ENCODE results near the gene XPR1.
"Not testable (repeated sequence)": the region's sequence is repeated elsewhere in the genome, so short reads cannot be mapped to it uniquely, and the experiment has no call there.

The XPR1 gene

GRCh38 chr1:180644526-180645192, 12.8 kb downstream of the XPR1 start:
- DNase-seq (ENCODE audit: low spot score): no peak

DNA sequence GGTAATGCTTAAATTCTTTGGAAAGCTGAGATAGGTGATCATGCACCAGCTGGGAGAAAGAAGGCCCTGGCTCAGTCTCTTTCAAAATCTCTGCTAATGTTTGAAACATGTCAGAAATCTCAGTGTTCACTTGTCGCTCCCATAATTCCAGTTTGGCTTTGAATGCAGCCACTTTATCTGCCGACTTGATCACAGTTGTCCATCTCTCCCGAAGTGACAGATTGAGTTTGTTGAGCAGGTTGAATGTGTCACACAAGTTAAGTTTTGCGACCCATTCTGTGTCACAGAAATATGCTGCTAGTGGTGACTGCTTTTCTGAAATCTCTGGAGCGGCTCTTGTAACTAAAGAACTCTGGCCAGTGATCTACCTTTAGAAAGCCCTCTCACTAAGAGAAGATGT, 13.4 kb downstream of the XPR1 start:
- DNase-seq (ENCODE audit: low spot score): not testable (repeated sequence)

- no peak for DNase-seq (ENCODE audit: low spot score)
Observed at GRCh38 chr1:180646093-180646492, 14.3 kb downstream of the XPR1 start.

- no peak for DNase-seq (ENCODE audit: low spot score)
Observed at GRCh38 chr1:180646547-180646946, 14.7 kb downstream of the XPR1 start.

DNA sequence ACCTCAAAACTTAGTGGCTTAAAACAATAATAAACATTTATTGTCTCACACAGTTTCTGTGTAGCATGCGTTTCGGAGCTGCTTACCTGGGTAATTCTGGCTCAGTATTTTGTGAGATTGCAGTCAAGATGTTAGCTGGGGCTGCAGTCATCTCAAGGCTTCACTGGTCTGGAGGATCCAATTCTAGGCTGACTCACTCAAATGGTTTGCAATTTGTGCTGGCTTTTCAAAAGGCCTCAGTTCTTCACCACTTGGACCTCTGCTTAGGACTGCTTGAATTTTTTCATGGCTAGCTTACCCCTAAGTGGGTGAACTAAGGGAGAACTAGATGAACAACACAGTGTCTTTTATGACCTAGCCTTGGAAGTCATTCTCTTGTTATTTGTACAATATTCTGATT, 21.0 kb downstream of the XPR1 start:
- DNase-seq (ENCODE audit: low spot score): no peak

DNA sequence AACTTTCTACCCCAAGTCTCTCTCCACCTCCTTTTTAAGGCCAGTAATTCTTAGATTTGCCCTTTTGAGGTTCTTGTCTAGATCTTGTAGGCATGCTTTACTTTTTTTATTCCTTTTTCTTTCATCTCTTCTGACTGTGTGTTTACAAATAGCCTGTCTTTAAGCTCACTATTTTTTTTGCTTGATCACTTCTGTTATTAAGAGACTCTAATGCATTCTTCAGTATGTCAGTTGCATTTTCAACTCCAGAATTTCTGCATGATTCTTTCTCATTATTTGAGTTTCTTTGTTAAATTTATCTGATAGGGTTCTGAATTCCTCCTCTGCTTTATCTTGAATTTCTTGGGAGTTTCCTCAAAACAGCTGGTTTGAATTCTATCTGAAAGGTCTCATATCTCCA, 30.9 kb downstream of the XPR1 start:
- no peak for DNase-seq (ENCODE audit: low spot score)

- DNase-seq (ENCODE audit: low spot score): no peak
Observed at GRCh38 chr1:180670681-180671080, 38.9 kb downstream of the XPR1 start.

- no peak for DNase-seq (ENCODE audit: low spot score)
Observed at GRCh38 chr1:180672105-180672504, 40.3 kb downstream of the XPR1 start.

GRCh38 chr1:180672505-180672904, 40.7 kb downstream of the XPR1 start:
- DNase-seq (ENCODE audit: low spot score): no peak

GRCh38 chr1:180674603-180675530, 43.0 kb downstream of the XPR1 start:
- DNase-seq (ENCODE audit: low spot score): no peak

GRCh38 chr1:180675586-180675985, 43.8 kb downstream of the XPR1 start:
- DNase-seq (ENCODE audit: low spot score): no peak

GRCh38 chr1:180680558-180681144, 48.8 kb downstream of the XPR1 start:
- no peak for DNase-seq (ENCODE audit: low spot score)

- not testable (repeated sequence) for DNase-seq (ENCODE audit: low spot score)
Observed at GRCh38 chr1:180683117-180683516, 51.3 kb downstream of the XPR1 start.

DNA sequence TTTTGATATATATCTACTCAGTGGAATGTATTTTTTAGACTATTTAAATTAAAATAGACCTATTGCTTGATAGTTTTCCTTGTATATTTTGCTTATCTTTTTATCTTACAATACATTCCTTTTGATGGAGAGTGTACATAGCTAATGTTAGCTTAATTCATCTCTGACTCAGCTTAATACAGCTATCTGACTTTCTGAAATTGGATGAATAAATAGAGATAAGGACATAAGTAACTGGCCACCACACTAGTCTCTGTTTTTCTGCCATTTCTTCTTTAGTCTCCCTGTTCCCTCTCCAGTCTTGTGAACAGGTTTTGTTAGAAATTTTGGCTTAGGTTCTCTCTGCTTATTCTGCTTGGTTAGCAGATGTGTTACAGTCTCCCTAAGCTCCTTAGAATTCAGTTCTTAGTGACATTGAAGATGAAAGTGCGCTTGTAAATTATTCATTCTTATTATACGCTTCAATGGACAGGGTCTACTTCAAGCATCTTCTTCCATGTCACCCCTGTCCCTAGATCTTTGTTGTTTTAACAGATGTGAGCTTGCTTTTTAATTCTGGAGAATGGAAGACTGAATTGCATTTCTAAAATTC, 59.6 kb downstream of the XPR1 start:
- DNase-seq (ENCODE audit: low spot score): peak; percentile 3

GRCh38 chr1:180693564-180694244, 61.9 kb downstream of the XPR1 start:
- DNase-seq (ENCODE audit: low spot score): no peak

DNA sequence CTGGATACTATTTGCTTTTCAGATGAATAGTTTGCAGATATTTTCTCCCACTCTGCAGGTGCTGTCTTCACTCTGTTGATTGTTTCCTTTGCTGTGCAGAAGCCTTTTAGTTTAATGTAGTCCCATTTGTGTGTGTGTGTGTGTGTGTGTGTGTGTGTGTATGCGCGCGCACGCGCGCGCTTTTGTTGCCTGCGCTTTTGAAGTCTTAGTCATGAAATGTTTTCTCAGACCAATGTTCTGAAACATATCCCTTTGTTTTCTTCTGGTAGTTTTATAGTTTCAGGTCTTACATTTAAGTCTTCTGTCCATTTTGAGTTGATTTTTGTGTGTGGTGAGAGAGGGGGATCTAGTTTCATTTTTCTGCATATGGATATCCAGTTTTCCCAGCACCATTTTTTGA, 63.5 kb downstream of the XPR1 start:
- DNase-seq (ENCODE audit: low spot score): no peak

GRCh38 chr1:180696361-180696760, 64.5 kb downstream of the XPR1 start:
- DNase-seq (ENCODE audit: low spot score): no peak

- no peak for DNase-seq (ENCODE audit: low spot score)
Observed at GRCh38 chr1:180698580-180698979, 66.8 kb downstream of the XPR1 start.

- DNase-seq (ENCODE audit: low spot score): not testable (repeated sequence)
Observed at GRCh38 chr1:180702376-180702775, 70.6 kb downstream of the XPR1 start.

GRCh38 chr1:180710746-180711145, 78.9 kb downstream of the XPR1 start:
- DNase-seq (ENCODE audit: low spot score): not testable (repeated sequence)

DNA sequence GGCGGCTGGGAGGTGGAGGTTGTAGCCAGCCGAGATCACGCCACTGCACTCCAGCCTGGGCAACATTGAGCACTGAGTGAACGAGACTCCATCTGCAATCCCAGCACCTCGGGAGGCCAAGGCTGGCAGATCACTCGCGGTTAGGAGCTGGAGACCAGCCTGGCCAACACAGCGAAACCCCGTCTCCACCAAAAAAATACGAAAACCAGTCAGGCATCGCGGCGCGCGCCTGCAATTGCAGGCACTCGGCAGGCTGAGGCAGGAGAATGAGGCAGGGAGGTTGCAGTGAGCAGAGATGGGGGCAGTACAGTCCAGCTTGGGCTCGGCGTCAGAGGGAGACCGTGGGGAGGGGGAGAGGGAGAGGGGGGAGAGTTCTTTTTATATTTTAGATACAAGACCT, 79.4 kb downstream of the XPR1 start:
- not testable (repeated sequence) for DNase-seq (ENCODE audit: low spot score)

DNA sequence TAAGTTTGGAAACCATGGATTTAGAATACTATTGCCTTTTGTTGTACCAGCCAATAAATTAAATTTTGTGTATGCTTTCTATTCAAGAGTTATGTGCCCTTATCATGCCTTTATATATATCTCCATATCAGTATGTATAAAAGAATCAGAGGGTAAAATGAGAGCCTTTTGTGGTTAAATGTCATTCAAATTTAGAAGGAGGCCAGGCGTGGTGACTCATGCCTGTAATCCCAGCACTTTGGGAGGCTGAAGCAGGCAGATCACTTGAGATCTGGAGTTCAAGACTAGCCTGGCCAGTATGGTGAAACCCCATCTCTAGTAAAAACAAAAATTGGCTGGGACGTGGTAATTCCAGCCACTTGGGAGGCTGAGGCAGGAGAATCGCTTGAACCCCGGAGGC, 88.9 kb downstream of the XPR1 start:
- DNase-seq (ENCODE audit: low spot score): no peak

All from pons (tissue), 1 donor.